HCT116 (cell line): Measurements from ENCODE around the gene THBD. TPM values are rescaled to one million over a fixed set of nuclear protein-coding genes. Genes with fewer than 3 reads are reported as not detected.

Experiments
- ATAC-seq: fragments of 200-7000 bp; cut with Tn5 transposase; 2 replicates; pipeline ENCODE4 v1.9.1; 2020; ENCODE audit warnings: mild to moderate bottlenecking, moderate library complexity
- BruUV-seq: library from RNA; stranded (reverse); fragments of 400-500 nt; replicated peaks from 2 replicates; lab custom pipeline; 2021; lab: Mats Ljungman, UMichigan
- CTCF ChIA-PET: fragments of 300-600 bp; sonication (Branson Sonifier 250); formaldehyde crosslinking; loops from one replicate; lab custom pipeline; 2021; ENCODE audit warnings: antibody characterized with exemption; lab: Charles Lee
- POLR2A ChIA-PET: fragments of 300-600, 350-600 bp; sonication (Branson Sonifier 250); formaldehyde crosslinking; loops from one replicate; lab custom pipeline; 2021; ENCODE audit warnings: antibody characterized with exemption; lab: Charles Lee
- RAD21 ChIA-PET, 2 experiments: fragments of 300-600 bp; sonication (Branson Sonifier 250); formaldehyde crosslinking; loops; one replicate each; lab custom pipeline; 2023; ENCODE audit warnings: low total read pairs in 2 of 2; ENCODE audit not compliant: uncharacterized antibody in 2 of 2, unreplicated experiment in 2 of 2, low non-redundant PET in 1 of 2; lab: Charles Lee
- DNase-seq: peaks from one replicate; pipeline ENCODE4 v3.0.0-alpha.2; 2010; ENCODE audit warnings: low read depth, low spot score
- H2AFZ ChIP-seq: fragments of 200-600 bp; shearing (Covaris generic), sonication (generic); 2 replicates; pipeline ENCODE4 v1.6.1; 2017; ENCODE audit warnings: low read depth, mixed run types, mixed read lengths, antibody characterized with exemption, low read length; ENCODE audit not compliant: poor library complexity, severe bottlenecking
- H3K27ac ChIP-seq: 2 replicates; pipeline ENCODE4 v1.5.1; 2012; ENCODE audit warnings: low read depth, low read length
- H3K27me3 ChIP-seq: fragments of 200-600 bp; sonication (generic); 2 replicates; pipeline ENCODE4 v1.6.1; 2016; ENCODE audit warnings: mixed run types, low read length, mixed read lengths; ENCODE audit not compliant: insufficient read depth
- H3K36me3 ChIP-seq, 2 experiments: fragments of 200-500 bp in 1 of 2; fragments of 200-600 bp in 1 of 2; sonication (Bioruptor generic) in 1 of 2; sonication (generic) in 1 of 2; 2 replicates each; pipeline versions ENCODE4 v1.5.1 to v1.6.1; 2014 to 2016; ENCODE audit warnings: low read length in 2 of 2, inconsistent platforms in 1 of 2, mixed read lengths in 1 of 2, mixed run types in 1 of 2; ENCODE audit not compliant: insufficient read depth in 2 of 2, control insufficient read depth in 1 of 2
- H3K4me1 ChIP-seq, 2 experiments: fragments of 200-600 bp in 1 of 2; sonication (generic) in 1 of 2; 2 replicates each; pipeline versions ENCODE4 v1.5.1 to v1.6.1; 2012 to 2017; ENCODE audit warnings: low read length in 2 of 2, inconsistent platforms in 1 of 2, mild to moderate bottlenecking in 1 of 2, mixed read lengths in 1 of 2, mixed run types in 1 of 2, moderate library complexity in 1 of 2; ENCODE audit not compliant: insufficient read depth in 2 of 2, control insufficient read depth in 1 of 2
- H3K4me2 ChIP-seq: fragments of 200-600 bp; sonication (generic); 2 replicates; pipeline ENCODE4 v1.6.1; 2017; ENCODE audit warnings: mixed run types, low read length, mixed read lengths
- H3K4me3 ChIP-seq, 2 experiments: fragments of 200-600 bp in 1 of 2; sonication (generic) in 1 of 2; replicated peaks in 1 of 2; 2 replicates each; pipeline ENCODE4 v1.5.1; 2011 to 2016; ENCODE audit warnings: low read length in 2 of 2, control low read depth in 1 of 2, low read depth in 1 of 2, mild to moderate bottlenecking in 1 of 2, mixed read lengths in 1 of 2, mixed run types in 1 of 2
- H3K79me2 ChIP-seq: fragments of 200-600 bp; sonication (generic); 2 replicates; pipeline ENCODE4 v1.6.1; 2017; ENCODE audit warnings: mild to moderate bottlenecking, mixed run types, low read length, moderate library complexity, mixed read lengths; ENCODE audit not compliant: insufficient read depth
- H3K9ac ChIP-seq: fragments of 200-600 bp; sonication (generic); 2 replicates; pipeline ENCODE4 v1.6.1; 2016; ENCODE audit warnings: low read length, mixed read lengths
- H3K9me2 ChIP-seq: fragments of 200-600 bp; sonication (generic), shearing (Covaris generic); 2 replicates; pipeline ENCODE4 v1.6.1; 2017; ENCODE audit warnings: mixed run types, mild to moderate bottlenecking, moderate library complexity; ENCODE audit not compliant: insufficient read depth
- H3K9me3 ChIP-seq, 2 experiments: fragments of 200-500 bp in 1 of 2; fragments of 200-600 bp in 1 of 2; sonication (Bioruptor generic) in 1 of 2; sonication (generic) in 1 of 2; 2 replicates each; pipeline ENCODE4 v1.6.1; 2014 to 2017; ENCODE audit warnings: low read length in 2 of 2, mixed read lengths in 2 of 2, inconsistent platforms in 1 of 2, low read depth in 1 of 2, mild to moderate bottlenecking in 1 of 2, mixed run types in 1 of 2, moderate library complexity in 1 of 2; ENCODE audit not compliant: control insufficient read depth in 1 of 2, insufficient read depth in 1 of 2
- H4K20me1 ChIP-seq: fragments of 200-600 bp; sonication (generic), shearing (Covaris generic); 2 replicates; pipeline ENCODE4 v1.6.1; 2017; ENCODE audit warnings: mixed run types, mild to moderate bottlenecking, moderate library complexity; ENCODE audit not compliant: insufficient read depth
- ATF3 ChIP-seq: IDR thresholded peaks from 2 replicates; pipeline ENCODE4 v1.6.1; 2012
- CBX3 ChIP-seq: IDR thresholded peaks from 2 replicates; pipeline ENCODE4 v1.6.1; 2012; ENCODE audit warnings: low read depth
- CTCF ChIP-seq, 3 experiments: fragments of 200-600 bp in 1 of 3; sonication (generic) in 1 of 3; IDR thresholded peaks in 2 of 3; conservative IDR thresholded peaks in 1 of 3; 2 replicates each; pipeline ENCODE4 v1.5.1; 2012 to 2017; ENCODE audit warnings: low read depth in 2 of 3, low read length in 2 of 3, antibody characterized with exemption in 1 of 3, borderline replicate concordance in 1 of 3, control low read depth in 1 of 3, mild to moderate bottlenecking in 1 of 3, mixed read lengths in 1 of 3, mixed run types in 1 of 3, moderate library complexity in 1 of 3; ENCODE audit not compliant: insufficient read depth in 1 of 3
- EZH2 ChIP-seq: fragments of 200-600 bp; sonication (generic); IDR thresholded peaks from 2 replicates; pipeline ENCODE4 v1.6.1; 2017; ENCODE audit warnings: antibody characterized with exemption, mixed run types
- FOSL1 ChIP-seq: IDR thresholded peaks from 2 replicates; pipeline ENCODE4 v1.6.1; 2012; ENCODE audit warnings: low read depth
- JUND ChIP-seq: IDR thresholded peaks from 2 replicates; pipeline ENCODE4 v1.6.1; 2012
- POLR2A ChIP-seq: IDR thresholded peaks from 2 replicates; pipeline ENCODE4 v1.7.0; 2011; ENCODE audit warnings: borderline replicate concordance; ENCODE audit not compliant: insufficient read depth, insufficient read length; ENCODE audit errors: extremely low read depth
- POLR2AphosphoS5 ChIP-seq: IDR thresholded peaks from 2 replicates; pipeline ENCODE4 v1.6.1; 2011; ENCODE audit warnings: mild to moderate bottlenecking, low read depth, low read length, moderate library complexity
- RAD21 ChIP-seq: IDR thresholded peaks from 2 replicates; pipeline ENCODE4 v1.6.1; 2012; ENCODE audit warnings: low read depth, mild to moderate bottlenecking
- SIN3A ChIP-seq: IDR thresholded peaks from 2 replicates; pipeline ENCODE4 v1.6.1; 2012; ENCODE audit warnings: low read depth
- SRF ChIP-seq: IDR thresholded peaks from 2 replicates; pipeline ENCODE4 v1.6.1; 2012; ENCODE audit warnings: low read depth
- TCF7L2 ChIP-seq: IDR thresholded peaks from 2 replicates; pipeline ENCODE4 v1.7.0; 2011; ENCODE audit warnings: borderline replicate concordance, inconsistent platforms; ENCODE audit not compliant: insufficient read depth, insufficient read length; ENCODE audit errors: extremely low read depth
- YY1 ChIP-seq: IDR thresholded peaks from 2 replicates; pipeline ENCODE4 v1.6.1; 2011; ENCODE audit warnings: low read length, low read depth, moderate library complexity, mild to moderate bottlenecking; ENCODE audit not compliant: insufficient replicate concordance; ENCODE audit errors: extremely low read depth
- ZBTB33 ChIP-seq: IDR thresholded peaks from 2 replicates; pipeline ENCODE4 v1.6.1; 2011; ENCODE audit warnings: mild to moderate bottlenecking, low read length, moderate library complexity; ENCODE audit not compliant: insufficient replicate concordance; ENCODE audit errors: extremely low read depth
- ZFX ChIP-seq: fragments of 450-650 bp; IDR thresholded peaks from 2 replicates; pipeline ENCODE4 v1.6.1; 2017
- ZNF274 ChIP-seq: fragments of 200-500 bp; sonication (Bioruptor generic); IDR thresholded peaks from 2 replicates; pipeline ENCODE4 v1.6.1; 2014; ENCODE audit warnings: mild to moderate bottlenecking, low read depth, low read length, inconsistent platforms
- intact Hi-C: fragments of 100-400 bp; cut with micrococcal nuclease; formaldehyde crosslinking; loops from 2 replicates; pipeline ENCODE4 v1.10.0; 2022
- total RNA-seq: library from RNA; stranded (reverse); gene quantifications from one replicate; pipeline ENCODE4 v1.2.1, GENCODE V29; 2021; ENCODE audit not compliant: unreplicated experiment

The THBD gene
- total RNA-seq, 1 experiment from 2014 or later = 0.39 TPM

- Histone ChIP-seq H2AFZ (no peak overlapping the region), H3K9ac (no peak overlapping the region), H3K4me3 (no peak overlapping the region), H3K4me2 (no peak overlapping the region), H3K9me3 (no peaks in the 10 kb centered on the region), H3K4me1 (no peaks in the 10 kb centered on the region), H3K27ac (no peak overlapping the region), H4K20me1 (no peaks in the 10 kb centered on the region), H3K27me3 (peaks cover 16% of the 10 kb centered on the region; the same call in 1 of the 2 replicates), H3K9me2 (no peaks in the 10 kb centered on the region), H3K36me3 (no peaks in the 10 kb centered on the region), H3K79me2 (no peaks in the 10 kb centered on the region)
- ChIA-PET CTCF (no interaction called here), RAD21 (no interaction called here), POLR2A (no interaction called here)
- DNase-seq (no peak), ATAC-seq (no peak)
- no TSS peak for BruUV-seq
- TF ChIP-seq CTCF (IDR thresholded peaks at IDR 0.05 in 2 of 3, conservative IDR thresholded peaks at IDR 0.05 in 1 of 3; ENCODE audit: borderline replicate concordance in 1 of 3, insufficient read depth in 1 of 3, low read depth in 2 of 3, low read length in 2 of 3) (no peak), ATF3 (no peak), CBX3 (no peak), POLR2AphosphoS5 (no peak), ZFX (no peak), JUND (no peak), SRF (no peak), SIN3A (no peak), YY1 (no peak), FOSL1 (no peak), ZBTB33 (no peak), TCF7L2 (no peak), ZNF274 (no peak), POLR2A (no peak), RAD21 (no peak), EZH2 (no peak)
- intact Hi-C loops = no loop called here
Observed at GRCh38 chr20:23024701-23025100, 24.8 kb downstream of the THBD start.
